HG02981 (cell line): ENCODE results near the gene TBC1D2B.

Source experiments
- ATAC-seq: cut with Tn5 transposase; IDR thresholded peaks from one replicate; pipeline ENCODE4 v1.9.1; 2021; ENCODE audit warnings: mild to moderate bottlenecking, moderate library complexity; ENCODE audit not compliant: unreplicated experiment

The TBC1D2B gene

GRCh38 chr15:78037779-78038305 lies 39.7 kb downstream of the TBC1D2B start:
- ATAC-seq = no peak

DNA sequence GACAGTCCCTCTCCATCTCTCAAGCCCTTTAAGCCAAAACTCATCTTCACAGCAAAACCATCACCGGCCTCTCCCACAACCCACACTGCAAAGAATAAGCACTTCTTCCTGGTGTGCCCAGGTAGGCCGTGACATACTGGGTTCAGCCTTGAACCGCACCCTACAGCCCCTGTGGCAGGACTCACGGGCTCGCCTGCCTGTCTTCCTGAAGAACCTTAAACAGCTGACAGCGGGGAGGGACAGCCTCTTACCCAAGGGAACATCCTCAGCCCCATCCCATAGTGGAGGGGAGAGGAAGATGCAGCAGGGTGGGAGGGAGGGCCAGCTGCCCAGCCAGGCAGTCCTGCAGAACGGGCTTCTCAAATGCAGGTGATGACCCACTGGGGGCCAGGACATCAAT lies 40.2 kb downstream of the TBC1D2B start:
- no peak for ATAC-seq

- ATAC-seq = no peak
Observed at GRCh38 chr15:78035861-78036476, 41.5 kb downstream of the TBC1D2B start.

GRCh38 chr15:78035321-78035751 lies 42.2 kb downstream of the TBC1D2B start:
- ATAC-seq = no peak

- ATAC-seq = peak; percentile 59
Observed at GRCh38 chr15:78034495-78035191, 42.9 kb downstream of the TBC1D2B start.

DNA sequence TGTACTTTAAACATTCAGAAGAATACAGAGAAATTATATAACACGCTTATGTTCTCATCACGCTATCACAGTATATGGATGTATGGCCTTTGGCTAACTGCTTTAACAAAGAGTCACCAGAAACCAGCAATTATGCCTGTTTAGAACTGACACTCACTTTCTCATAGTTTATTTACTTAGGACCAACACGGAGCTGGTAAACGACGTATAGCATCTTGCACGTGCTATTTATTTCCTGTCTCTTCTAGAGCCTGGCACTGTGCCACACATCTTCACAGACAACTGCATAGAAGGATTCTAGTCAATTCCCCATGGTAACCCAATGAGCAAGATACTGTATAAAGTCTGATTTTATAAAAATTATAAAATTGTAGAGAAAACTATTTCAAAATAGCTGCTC lies 43.6 kb downstream of the TBC1D2B start:
- ATAC-seq = no peak

- no peak for ATAC-seq
Observed at GRCh38 chr15:78032671-78033070, 44.8 kb downstream of the TBC1D2B start.

- no peak for ATAC-seq
Observed at GRCh38 chr15:78024883-78025282, 52.6 kb downstream of the TBC1D2B start.

GRCh38 chr15:78024519-78024870 lies 53.0 kb downstream of the TBC1D2B start:
- ATAC-seq = no peak

DNA sequence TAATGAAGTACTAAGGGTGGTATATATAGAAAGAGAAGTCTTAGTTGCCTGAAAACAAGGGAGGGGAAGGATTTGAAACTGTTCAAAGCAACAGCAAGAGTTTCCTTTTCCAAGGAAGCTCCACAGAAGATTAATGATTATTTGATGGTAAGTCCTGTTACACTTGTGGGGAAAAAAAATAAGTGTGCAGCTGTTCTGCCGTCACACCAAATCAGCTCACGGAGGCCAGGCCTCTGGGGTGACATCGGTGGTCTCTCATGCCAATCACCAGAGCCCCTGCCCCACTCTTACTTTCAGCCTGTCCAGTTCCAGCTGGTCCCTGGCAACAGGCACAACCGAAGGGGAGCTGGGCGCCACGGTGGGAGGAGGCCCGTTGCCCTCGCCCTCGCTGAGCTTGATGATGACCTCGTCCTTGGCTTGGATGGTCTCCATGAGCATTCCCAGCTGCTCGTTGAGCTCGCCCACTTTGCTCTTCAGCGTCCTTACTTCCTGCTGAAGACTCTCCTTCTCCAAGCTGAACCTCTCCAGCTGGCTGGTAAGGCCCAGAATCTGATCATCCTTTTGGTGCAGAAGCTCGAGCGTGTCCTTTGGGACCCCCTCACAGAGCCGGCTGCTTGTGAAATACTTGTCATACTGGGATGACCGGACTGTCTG lies 53.5 kb downstream of the TBC1D2B start:
- no peak for ATAC-seq

DNA sequence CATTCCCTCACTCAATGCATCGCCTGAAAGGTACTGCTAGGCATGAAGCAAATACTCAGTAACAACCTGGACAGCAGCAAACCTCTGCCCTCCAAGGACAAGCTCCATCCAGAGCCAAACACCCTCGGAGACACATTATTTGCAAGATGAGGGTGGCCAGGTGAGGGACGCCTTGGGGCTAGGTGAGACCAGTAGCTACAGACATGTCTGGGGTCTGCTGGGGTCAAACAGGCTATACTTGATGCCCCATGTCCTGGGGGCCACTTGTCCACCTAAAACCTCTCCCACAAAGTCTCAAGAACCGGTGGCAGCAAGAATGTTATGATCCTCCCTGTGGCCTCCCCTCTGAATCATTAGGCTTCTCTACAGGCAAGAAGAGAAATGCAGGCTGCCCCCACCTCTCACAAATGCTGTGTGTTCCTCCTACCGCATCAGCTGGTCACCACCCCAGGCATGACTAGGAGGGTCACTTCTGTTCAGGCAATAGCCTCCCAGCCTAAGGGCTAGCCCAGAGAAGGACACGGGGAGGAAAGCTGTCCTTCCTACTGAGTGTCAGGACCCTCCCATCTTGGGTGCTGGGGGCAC lies 54.3 kb downstream of the TBC1D2B start:
- ATAC-seq = no peak

- no peak for ATAC-seq
Observed at GRCh38 chr15:78021761-78022160, 55.8 kb downstream of the TBC1D2B start.

DNA sequence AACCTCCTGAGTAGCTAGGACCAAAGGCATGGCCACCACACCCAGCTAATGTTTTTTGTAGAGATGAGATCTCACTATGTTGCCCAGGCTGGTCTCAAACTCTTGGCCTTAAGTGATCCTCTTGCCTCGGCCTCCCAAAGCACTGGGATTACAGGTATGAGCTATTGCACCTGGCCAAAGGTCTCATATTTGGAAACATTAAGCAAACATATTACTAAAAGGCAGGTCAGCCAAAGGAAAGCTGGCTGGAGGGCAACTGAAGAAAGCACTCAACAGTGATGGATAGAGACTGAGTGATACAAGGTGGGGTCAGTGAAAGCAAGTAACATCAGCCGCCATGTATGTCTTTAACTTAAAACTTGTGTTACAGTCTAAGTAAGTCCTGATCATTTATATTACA lies 57.5 kb downstream of the TBC1D2B start:
- ATAC-seq = no peak

DNA sequence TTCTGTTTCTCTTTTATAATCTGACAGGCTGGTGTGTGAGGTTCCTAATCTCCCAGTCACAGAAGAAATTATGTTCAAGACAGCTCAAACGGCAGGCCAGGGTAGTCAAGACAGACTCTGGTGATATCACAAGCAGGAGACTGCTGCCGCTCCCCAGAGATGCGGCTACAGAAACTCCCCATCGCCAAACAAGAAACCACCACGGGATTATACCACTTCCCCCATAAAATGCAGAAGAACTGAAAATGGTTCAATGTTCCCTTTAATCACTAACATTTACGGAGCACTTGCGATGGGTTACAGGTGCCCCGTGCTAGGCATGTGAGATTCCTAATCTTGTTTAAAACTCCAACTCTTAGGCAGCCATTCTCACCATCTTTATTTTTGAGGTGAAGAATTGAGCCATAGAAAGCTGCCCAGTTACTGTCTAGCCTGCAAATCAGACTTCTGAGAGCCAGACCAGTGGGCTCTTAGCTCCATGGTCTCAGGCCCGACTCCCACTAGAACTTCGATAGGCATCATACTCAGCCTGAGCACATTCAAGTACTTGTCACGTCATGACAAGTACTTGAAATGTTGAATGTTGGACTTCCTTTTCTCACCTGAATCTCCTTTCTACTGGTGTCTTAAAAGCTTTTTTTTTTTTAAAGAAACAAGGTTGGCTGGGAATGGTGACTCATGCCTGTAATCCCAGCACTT lies 58.4 kb downstream of the TBC1D2B start:
- ATAC-seq = peak; percentile 61

- no peak for ATAC-seq
Observed at GRCh38 chr15:78018445-78018844, 59.1 kb downstream of the TBC1D2B start.

DNA sequence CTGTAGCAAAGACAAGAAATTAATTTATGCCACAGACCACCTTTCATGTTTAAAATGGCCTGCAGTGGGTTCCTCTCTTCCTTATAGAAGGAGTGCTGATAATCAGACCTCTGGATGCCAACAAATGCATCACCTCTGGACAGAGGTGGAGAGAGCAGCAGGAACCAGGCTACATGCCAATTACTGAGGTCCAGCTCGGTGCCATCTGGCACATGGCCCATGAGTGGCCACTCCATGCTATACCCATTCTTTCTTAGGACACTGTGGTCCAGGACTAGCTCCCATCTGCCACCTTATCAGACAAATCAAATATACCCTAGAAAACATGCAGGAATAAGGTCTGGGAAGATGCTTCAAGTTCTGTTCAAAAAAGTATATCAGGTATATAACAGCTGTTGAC lies 60.7 kb downstream of the TBC1D2B start:
- ATAC-seq = no peak

GRCh38 chr15:78012643-78013077 lies 64.9 kb downstream of the TBC1D2B start:
- ATAC-seq = no peak

GRCh38 chr15:78010067-78010466 lies 67.4 kb downstream of the TBC1D2B start:
- ATAC-seq = no peak

GRCh38 chr15:78007964-78008886 lies 69.3 kb downstream of the TBC1D2B start:
- no peak for ATAC-seq
